DMS53 (cell line): ENCODE measurements around the gene PDE6B.
A peak's percentile ranks its signal among the peaks of the same experiment; 100 is the strongest.
"Not testable (repeated sequence)": the region's sequence is repeated elsewhere in the genome, so short reads cannot be mapped to it uniquely, and the experiment has no call there.

Source experiments
- DNase-seq: peaks from one replicate; lab custom pipeline; 2025; lab: John Stamatoyannopoulos, UW

Gene PDE6B

DNA sequence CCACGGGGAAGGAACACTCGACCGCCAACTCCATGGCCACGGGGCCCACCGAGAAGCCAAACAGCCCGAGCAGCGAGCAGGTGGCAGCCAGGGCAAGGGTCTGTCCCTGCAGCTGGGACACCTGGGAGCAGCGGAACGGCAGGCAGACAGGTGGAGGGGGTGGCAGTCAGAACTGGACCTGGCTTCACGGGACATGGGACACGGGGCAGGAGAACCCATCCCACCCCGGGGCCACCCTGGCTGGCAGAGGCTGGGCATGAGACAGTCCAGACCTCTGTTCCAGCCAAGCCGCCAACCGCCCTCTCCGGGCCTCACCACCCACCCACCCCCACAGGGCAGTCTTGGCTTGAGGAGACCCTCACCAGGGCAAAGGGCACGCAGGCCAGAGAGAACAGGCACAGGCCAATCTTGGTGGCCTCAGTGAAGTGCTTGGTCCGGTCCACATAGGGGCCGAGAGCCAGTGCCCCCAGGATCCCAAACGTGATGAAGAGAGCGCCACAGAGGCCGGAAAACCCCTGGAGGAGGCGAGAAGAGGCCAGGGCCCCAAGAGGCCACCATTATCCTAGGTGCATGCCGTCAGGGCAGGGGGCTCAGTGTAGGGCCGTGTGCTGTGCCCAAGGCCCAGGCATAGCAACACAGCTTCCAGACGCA is 58.0 kb downstream of the PDE6B start:
- DNase-seq = no peak

DNA sequence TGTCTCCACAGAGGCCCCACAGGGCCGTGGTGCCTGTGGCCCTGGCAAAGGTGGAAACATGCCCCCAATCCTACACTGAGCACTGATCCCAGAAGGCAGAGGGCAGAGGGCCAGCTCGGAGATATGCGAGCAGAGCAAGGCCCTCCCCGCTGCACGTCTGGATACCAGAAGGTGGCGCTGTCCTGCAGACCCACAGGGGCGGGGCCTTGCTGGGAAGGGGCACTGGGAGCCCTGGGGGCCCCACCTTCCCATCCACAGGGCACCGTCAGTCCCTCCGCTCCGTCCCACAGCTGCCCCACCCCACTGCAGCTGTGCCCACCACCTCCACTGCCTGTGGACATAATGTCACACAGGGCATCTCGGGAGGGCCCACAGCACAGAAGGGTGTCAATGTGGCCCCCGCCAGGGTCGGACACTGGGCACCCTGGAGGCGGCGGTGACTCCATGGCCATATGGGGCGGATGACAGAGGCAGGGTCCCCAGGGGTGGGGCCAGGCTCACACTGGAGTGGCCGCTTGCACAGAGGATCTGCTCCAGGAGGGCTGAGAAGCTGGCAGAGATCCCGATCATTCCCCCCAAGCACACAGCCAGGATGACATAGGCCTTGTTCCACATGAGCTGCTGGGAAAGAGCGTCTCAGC is 58.7 kb downstream of the PDE6B start:
- DNase-seq = peak; percentile 87

DNA sequence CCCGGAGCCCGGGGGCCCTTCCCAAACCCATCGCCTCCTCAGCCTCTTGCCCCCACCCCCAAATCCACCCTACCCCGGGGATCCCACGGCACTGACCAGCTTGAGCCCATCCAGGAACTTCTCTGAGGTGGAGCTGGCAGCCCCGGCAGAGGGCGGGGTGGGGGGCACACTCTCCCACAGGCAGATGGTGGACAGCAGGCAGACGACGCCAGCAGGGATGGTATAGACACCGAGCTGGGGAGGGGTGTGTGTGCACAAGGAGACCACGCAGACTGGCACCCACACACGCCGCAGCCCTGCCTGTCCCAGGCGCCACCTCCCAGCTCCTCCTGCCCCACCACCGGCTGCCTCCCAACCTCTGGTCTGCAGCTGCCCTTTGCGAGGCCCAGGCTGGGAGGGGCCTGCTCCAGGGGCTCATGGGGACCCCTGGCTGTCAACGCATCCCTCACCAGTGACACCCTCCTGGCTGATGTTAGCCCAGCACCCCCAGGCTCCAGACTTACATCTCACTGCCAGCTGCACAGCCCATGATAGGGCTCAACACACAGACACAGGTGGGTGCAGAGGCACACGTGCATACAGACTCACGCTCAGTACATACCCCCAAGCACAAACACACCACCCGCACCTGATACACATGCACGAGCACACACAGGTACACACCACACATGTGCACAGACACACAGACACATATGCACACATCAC is 59.4 kb downstream of the PDE6B start:
- DNase-seq = no peak

DNA sequence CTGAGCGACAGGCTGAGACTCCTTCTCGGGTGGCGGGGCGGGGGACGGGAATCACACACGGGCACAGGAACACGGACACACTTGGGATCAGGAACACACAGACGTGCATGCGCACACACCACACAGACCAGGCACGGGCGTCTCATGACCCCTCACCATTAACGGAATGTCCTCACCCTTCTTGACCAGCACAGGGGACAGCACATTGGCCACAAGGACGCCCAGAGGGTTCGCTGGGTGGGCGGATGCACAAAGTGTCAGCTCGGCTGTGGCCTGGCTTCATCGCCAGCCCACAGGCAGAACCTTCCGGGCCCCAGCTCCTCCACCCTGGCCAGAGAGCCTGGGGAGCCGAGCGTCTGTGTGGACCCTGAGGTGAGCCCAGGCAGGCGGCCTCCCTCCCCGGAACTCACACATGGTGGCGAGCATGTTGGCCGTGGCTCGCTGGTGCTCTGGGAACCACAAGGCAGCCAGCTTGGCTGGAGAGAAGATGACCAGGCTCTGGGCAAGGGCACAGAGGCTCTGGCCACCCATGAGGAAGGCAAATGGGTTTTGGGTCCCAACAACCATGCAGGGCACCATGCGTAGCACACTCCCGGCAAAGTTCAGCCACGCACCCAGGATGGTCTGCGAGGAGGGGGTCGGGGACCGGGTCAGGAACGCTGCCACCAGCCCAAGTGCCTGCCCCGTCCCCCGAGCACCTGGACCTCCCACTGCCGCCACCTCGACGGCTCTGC is 60.5 kb downstream of the PDE6B start:
- DNase-seq = no peak

DNA sequence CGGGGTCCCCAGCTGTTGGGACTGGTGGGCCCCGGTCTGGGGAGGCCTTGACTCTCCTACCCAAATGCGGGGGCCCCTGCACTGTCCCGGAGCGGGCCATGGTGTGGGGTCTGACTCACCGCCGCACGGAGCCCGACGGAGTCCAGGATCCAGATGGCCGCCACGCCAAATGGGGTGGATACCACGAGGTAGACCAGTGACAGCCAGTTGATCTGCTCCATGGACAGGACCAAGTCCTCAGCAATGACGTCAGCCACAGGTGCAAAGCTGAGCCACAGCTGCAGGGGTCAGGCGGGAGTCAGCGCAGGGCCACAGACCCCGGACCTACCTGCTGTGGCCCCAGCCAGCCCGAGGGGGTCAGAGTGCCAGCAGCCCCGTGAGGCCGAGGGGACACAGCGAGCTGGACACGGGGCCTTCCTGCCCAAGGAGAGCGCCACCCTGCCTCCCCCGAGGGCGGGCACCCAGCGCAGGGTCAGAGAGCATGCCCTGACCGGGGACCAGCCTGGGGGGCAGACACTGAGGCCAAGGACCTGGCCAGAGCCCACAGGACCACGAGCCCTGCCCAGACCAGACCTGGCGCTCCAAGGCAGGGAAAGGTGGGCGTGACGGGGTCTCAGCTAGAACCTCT is 61.2 kb downstream of the PDE6B start:
- no peak for DNase-seq

DNA sequence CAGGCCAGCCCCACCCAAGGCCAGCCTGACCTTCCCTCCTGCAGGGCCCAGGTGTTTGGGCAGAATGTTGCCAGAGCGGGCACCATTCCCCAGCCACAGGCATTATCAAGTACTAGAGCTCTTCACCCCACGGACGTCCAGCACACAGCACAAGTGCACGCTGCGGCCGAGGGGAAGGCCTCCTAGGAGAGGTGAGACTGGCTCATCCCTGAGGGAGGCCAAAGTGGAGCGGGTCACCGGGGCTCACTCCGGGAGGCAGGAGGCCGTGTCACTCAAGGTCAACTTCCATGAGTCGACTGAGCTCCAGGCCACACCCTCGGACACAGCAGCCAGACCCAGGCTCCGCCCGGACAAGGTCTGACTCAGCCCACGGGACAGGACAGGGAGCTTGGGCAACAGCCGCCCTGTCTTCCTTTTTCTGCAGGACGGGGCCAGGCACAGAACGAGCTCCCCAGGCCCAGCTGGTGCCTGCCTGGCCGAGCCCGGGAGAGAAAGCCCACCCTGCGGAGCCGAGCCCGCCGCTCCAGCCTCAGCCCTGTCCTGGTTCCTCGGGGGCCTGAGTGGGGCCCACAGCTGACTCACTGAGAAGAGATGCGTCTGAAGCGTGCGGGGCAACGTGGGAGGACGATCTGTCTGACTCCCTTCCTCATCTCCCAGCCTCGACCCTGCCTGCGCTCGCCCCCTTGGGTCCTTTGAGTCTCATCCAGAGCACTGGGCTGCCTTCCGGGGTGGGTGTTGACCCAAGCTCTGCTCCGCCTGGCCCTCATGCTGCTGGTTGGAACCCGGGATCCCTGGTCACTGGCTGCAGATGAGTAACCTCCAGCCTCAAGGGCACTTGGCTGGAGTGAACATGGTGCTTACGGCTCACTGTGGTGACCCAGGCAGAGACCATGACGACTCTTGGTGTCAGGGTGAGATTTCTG is 61.9 kb downstream of the PDE6B start:
- peak; percentile 74 for DNase-seq

DNA sequence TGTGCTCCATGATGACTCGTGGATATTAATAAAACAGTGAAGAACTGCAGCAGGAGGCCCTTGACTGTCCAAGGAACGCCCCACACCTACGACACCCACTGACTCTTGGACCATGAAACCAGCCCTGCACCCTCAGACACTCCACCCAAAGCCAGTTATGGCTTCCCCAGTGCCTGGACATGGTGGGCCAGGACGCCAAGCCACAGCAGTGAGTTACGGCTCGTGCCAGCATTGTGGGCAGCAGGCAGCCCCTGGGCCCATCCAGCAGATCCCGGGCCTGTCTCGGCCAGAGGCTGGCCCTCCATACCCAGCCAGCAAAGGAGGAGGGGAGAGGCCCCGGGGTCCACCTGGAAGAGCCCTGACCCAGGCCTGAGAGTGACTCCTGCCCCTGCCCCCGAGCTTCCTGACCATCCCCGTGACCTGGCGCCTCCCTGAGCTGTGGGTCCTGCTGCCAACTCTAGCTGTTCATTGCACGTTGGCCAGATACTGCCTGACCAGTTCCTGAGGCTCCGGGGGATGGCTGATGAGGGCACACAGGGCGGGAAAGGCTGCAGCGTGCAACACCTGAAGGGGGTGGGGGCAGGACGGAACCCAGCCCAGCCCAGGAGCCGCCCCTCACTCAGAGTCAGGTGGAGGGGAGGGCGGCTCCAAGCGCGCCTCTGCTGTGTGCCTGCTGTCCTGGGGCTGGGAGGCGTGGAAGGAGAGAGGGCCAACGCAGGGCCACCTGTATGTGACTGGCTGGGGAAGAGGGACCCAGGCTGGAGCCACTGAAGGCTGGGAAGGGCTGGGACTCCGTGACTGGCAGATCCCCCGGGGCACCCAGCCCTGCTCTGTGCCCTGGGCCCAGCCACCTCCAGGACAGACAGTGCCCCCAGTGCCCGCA is 62.8 kb downstream of the PDE6B start:
- peak; percentile 82 for DNase-seq

DNA sequence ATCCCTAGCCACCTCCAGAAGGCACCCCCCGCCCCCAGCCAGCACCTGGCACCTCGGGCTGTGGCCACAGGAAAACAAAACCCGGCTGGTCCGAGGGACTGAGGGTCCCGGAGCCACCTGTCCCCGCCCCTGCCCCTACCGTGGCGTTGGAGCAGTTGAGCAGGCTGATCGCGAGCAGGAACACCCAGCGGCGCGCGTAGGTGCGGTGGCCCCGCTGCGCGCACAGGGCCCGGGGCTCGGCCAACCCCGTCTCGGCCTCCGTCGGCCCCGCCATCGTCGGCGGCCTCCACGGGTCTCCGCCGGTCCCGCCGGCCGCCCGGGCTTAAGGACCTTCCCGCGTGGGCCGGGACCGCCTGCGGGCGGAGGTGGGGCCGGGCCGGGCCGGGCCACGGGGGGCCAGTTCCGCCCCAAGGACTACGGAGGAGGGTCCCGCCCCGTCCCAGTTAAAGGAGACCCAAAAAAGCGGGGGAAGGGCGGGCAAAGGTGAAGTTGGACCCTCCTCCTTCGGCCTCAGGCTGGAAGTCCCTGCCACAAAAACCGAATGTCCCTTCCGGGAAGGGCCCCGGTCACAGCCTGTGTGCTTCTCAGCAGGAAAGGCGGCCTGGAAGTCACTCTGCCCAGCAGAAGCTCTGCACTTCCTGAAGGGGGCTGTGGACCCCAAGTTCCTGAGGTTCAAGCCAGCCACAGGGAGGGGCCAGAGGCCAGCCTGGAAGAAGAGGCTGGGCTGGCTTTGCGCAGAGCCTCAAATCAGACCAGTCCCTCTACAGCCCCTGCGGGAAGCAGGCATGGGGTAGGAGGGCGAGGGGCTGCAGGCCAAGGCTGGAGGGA is 63.7 kb downstream of the PDE6B start, which contains the start of gene SLC49A3:
SLC49A3 (minus strand) TSS at position 298 of the 828 bp plus-strand sequence; CDS start at position 274, 24 bp downstream.
- peak; percentile 82 for DNase-seq

DNA sequence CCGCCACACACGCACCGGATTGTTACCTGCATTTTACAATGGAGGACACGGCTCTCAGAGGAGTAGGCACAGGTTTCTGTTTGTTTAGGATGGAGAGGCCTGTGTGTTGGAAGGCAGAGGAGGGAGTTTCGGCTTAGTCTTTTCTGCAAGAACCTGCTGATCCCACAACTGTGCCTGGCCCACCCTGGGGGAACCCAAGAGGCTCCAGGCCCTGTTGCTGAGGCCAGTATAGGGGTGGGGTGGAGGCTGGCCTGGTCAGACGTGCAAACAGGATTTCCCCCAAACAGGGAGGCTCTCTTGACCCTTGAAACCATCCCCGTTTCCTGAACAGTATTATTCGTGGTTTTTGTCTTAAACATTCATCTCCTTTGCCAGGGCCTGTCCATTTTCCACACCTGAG is 64.3 kb downstream of the PDE6B start:
- peak; percentile 76 for DNase-seq

DNA sequence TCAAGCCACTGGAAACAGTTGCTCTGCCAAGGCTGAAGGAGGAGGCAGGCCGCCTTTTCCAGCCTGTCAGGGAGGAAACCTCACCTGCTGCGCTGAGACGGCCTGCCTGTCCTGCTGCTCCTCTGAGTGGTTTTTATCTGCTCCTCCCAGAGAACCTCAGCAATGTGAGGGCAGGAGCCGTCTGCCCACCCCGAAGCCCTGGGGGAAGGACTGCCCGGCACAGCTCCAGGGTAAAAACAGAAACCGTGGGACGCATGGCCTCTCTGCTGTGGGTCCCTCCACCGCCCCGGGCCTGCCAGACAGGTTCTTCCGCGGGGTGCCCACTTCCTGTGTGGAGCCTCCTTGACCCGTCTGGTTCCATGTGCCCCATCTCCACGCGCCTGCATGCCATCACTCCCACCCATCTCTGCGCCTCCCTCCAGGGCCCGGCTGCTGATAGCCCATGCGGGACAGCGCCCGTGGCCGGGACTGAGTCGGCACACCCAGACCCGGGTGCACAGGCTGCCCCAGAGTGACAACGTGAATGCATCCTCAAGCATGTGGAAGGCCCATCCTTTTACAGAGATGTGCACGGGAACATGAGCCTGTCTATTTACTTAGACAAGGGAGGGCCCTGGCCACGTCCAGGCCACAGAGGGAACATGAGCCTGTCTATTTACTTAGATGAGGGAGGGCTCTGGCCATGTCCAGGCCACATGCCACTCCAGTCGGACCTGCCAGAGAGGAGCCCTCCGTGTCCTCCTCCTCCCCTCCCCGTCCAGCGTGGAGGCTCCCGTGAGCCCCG is 67.6 kb downstream of the PDE6B start:
- DNase-seq = peak; percentile 80

DNA sequence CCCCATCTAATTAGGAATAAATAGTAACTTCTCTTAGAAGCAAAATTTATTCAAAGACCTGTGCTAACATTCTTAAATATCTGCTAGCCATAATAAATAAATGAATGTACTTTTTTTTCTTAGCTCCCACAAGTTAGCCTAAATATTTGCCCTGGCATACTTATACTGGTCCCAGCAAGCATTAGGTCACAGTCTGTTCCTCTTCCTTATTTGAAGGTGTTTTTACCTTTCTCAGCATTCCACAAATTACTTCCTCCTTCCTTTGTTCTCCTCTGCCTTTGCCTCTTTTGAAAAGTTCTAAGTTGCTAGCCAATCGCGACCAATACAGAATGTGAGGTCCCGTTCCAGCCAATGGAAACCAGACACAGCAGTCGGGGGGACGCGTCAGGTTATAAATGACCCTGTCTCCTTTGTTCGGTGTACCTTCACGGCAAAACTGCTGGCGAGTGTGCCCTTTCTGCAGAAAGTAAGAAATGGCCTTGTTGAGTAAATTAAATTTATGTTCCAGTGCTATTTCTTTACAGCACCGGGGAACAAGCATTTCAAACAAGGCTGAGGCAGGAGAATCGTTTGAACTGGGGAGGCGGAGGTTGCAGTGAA is 69.1 kb downstream of the PDE6B start:
- not testable (repeated sequence) for DNase-seq

DNA sequence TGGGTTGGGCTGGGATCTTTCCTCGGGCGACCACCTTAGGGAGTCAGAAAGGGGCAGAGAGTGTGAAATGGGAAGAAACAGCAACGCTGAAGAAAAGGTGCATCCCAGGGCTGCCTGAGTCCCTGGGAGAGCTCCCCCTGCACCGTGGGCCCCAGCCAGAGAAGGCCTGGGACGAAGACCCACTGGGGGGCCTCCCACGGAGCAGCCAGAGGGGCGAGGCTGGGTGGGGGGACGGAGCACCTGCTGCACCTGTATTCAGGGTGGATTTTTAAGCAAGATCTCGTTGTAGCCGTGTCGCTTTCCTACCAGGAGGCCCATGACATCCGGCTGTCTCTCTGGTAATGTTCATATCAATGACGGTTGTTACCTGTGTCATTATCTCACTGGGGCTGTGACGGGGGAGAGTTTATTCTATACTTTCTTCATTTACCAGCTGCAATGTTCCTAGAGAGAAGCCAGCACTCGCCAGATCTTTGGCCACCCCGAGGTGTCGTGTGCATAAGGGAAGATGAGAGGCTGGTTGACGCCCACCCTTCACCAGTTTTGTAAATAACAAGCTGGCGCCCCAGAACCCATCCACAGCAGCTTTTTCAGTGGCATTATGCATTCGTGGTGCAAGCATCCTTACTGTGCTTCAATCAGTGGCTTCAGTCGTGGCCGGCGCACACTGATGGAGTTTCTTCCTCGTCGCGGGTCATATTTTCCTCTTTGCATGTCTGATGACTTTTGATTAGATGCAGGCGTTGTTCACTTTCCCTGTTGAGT is 74.6 kb downstream of the PDE6B start:
- no peak for DNase-seq

DNA sequence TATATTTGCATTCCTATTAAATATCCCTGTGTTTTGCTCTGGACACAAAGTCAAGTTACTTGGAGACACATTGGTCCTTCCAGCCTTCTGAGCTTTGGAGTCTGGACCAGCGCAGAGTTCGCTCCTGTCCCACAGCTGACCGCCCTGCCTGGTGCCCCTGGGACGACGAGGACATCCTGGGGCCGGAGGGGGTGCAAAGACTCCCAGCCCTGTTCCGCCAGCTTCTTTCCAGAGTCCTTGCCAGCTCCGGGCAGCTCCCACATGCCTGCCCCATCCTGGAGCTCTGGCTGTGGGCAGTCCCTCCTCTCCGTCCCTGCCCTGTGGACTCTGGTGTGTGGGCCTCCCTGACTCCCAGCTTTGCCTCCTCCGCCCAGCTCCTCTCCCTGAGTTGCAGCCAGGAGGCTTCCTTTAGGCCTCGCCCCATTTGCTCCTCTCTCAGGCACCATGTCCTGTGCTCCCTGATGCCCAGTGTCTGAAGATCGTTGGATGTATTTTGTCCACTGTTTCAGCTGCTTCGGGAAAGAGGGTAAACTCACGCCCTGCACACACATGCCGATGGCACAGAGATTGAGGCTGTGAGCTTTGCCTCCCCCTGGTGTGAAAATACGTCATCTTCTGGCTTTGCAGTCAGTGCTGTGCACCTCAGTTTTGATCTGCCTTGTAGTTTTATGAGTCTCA is 75.4 kb downstream of the PDE6B start:
- DNase-seq = no peak

DNA sequence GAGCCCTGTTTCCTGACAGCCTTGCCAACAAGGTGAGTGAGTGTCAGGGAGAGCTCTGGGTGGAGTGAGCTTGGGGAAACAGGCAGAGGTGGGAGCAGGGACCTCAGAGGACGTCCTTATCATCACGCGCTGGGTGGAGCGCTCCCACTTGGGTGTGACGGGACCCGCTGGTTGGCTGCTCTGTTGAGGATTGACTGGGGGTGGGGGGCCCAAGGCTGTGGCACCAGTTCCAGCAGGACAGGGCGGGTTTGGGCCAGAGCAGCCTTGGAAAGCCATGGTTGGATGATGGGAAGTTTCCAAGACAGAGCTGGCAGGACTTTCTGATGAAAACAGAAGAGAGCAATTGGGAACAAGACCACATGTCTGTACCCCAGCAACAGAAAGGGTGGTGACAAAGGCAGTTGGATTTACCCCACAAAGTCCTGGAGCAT is 77.3 kb downstream of the PDE6B start:
- DNase-seq = no peak

DNA sequence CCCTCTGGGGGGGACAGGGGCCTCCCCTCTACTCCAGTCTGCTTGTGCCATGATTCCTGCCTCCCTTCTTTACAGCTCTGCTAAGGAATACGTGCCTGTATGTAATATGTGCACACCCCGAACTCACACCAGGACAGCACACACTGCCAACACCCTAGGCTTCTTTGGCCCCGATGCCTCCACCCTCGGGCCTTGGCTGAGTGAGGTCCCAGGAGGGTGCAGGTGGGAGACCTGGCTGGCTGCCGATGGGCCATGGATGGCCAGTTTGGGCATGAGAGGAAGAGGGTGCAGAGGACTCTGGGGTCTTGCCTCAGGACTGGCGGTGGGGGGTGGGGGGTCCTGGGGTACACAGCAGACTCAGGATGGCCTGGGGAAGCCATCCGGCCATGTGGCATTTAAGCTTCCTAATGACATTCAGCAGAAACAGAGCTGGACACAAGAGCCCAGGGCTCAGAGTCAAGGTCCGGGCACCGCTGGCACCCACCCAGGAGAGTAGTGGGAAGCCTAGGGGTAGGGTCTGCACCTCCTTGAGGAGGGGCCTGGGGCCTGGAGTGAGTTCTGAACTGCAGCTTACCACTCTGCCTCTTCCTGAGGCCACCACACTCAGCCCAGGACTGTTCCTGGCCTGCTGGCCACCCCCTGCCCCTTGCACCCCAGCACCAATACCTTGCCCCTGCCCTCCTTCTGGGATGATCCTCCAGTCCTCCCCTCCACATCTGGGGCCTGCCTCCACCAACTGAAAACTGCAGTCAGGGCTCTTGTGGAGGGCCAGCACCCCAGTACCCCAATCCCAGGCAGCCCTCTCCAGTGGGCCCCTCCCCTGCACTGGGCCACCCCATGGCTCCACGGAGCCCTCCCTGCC is 78.2 kb downstream of the PDE6B start:
- DNase-seq = no peak
